ENCODE measurements around the gene LYST.
"Not testable (repeated sequence)": the region's sequence is repeated elsewhere in the genome, so short reads cannot be mapped to it uniquely, and the experiment has no call there.

LYST gene

DNA sequence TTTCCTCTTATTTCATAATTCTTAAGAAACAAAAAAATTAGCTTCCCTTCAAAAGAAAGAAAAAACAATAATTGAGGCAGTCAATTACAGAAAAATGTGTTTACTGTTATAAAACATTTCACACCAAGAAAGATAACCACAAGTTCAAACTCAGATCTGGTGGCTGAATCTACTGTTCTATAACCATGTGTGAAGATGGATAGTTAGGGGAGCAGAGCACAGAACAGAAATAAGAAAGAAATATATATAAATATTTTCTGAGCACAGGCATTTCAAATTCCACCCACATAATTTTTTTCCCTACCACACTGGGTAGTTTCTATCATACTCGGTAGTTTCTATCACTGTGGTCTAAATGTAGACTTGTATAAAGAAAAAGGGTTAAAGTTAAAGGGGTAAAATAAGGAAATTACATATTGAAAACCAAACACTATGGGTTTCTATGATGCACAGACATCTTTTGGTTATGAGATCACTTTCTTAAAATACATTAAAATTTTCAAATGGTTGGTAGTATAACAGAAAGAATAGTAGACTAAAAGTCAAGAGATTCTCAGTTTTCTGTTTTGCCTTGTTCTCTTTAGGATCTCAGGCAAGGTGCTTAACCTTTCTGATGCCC lies 10.8 kb downstream of the LYST start:
- DNase-seq, result no peak

DNA sequence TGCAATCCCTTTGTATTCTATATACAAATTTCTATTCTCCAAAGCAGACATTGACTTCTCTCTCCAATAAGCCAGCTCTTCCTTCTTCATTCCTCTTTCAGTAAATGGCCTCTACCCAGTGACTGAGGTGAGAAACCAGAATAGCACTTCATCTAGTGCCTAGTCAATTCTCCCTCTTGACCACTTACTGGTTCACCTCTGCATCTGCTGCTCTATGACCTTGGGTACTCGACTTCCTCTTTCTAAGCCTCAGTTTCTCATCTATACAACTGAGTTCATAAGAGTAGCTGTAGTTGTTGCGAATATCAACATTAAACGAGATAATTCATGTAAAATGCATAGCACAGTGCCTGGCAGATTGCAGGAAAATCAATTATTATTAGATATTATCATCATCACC lies 12.4 kb downstream of the LYST start:
- DNase-seq, result no peak

DNA sequence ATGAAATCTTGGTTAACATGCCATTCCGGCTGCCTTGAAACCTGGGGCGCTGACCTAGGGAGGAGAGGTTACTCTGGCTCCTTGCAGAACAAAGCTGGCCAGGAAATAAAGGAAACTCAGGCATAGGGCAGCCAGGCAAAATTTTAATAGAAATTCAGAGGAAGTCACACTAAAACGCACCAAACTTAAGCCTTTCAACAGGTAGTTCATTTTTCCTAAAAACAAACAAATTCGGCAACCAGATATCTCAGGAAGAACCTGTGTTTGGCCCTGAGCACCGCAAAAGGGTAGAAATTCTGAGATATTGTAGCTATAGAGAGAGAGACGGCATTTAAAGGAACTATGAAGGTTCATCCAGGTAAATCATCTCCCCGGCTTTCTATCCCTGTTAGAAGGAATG lies 13.1 kb downstream of the LYST start:
- DNase-seq, result no peak

DNA sequence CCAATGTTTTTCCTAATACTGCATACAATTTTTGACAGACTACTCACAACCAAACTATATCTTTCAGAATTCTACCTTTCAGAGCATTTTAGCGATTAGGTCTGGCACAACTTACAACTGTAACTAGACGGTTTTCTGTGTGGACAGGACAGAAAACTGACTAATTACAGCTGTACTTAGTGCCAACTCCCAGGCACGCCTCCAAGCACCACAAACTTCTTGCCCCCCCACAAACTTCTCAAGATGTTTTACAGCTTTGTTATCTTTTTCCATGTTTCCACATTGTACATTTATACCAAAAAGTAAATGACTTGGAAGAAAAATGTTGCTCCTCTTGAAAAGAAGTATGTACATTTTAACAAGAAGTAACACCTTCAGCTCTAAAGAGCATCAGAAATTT lies 13.8 kb downstream of the LYST start:
- no peak for DNase-seq

DNA sequence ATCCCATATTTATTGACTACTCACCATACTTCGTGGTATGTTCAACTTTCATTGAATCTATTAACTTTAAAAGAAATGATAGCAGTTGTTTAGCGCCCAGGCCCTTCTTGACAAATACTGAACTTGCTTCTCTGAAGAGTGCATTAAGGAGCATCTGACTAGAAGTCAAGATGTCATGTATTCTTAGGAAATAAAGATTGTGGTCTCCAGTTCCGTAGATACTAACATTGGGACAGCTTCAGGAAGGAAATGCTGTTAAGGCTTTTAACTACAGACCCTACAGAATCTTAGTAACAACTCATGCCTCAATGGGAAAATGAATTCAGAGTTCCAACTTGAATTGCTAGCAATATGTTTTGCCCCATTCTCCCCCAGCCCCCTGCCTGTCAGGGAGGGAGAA lies 14.8 kb downstream of the LYST start:
- no peak for DNase-seq

DNA sequence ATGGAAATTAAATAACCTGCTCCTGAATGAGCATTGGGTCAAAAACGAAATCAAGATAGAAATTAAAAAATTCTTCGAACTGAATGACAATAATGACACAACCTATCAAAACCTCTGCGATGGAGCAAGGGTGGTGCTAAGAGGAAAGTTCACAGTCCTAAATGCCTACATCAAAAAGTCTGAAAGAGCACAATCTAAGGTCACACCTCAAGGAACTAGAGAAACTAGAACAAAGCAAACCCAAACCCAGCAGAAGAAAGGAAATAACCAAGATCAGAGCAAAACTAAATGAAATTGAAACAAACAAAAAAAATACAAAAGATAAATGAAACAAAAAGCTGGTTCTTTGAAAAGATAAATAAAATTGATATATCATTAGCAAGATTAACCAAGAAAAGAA lies 18.5 kb downstream of the LYST start:
- DNase-seq, result not testable (repeated sequence)

DNA sequence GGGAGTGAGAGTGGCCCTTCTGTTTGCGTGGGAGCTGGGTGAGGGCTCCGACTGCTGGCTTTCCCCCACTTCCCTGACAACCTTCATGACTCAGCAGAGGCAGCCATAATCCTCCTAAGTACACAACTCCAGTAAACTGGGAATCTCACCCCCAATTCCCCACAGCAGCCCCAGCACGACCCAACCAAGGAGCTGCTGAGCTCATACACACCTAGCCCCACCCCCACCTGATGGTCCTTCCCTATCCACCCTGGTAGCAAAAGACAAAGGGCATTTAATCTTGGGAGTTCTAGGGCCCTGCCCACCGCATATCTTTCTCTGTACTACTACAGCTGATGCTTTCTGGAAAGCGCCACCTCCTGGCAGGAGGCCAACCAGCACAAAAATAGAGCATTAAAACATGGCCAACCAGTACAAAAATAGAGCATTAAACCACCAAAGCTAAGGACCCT lies 21.0 kb downstream of the LYST start:
- DNase-seq, result not testable (repeated sequence)

DNA sequence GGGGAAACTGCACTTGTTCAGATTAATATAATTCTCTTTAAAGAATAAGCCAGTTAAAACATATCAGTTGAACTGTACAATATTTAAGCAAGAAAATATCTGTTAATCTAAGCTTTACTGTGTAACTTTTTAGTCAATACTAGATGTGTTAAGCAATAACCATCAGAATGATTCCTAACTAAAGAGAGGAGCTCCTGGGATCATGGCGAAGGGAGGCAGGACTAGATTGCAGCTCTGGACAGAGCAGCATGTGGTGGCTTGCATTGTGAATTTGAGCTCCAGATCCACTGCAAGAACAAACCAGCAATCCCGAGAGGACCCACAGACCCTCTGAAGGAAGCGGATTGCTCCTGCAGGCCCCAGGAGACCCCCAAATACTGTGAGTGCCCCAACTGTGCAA lies 21.9 kb downstream of the LYST start:
- DNase-seq, result no peak

DNA sequence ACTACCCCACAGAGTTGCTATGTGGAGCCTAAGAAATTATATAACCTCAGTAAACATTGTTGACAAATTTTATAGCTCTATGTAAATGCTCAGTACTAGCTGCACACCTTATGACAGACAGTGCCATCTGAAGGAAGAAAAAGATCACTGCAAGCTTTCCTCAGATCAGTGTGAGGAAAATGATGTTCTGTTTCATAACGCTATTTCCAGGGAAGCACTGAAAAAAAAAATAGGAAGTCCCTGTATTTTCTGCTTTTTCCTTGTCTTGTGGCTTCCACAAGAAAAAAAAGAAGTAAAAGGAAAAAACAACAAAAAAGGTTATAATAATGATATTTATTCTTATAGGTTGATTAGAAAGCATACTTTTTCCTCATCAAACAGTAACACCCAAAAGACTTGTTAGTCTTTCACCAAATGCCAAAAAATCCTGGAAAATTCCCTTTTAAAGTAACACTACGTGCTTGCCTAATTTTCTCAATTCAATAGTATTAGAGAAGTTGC lies 23.2 kb downstream of the LYST start:
- DNase-seq, result no peak

DNA sequence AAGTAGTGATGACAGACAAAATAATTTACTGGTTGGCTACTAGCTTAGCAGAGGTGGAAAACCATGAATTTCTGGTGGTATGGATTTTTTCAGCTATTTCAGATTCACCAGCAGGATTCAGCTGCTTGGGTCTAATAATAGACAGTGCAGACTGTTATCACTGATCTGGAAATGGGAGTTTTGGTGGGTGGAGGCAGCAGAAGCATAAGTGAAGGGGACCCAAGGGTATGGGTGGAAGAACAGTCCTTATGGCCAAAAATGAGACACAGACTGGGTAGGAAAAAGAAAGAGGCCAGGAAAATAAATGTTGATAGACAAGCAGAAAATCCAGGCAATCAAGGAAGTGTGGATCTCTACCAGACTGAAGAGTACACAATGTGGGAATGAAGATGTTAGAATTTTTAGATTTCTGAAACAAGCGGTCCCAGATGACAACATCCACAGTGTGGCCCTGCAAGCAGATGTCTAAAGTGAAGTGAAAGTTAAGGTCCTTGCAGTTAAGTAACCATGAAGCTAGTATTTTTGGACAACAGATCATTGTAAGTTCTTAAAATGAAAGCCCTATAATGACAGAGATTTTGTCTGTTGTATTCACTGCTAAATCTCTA lies 24.7 kb downstream of the LYST start:
- DNase-seq, result no peak

DNA sequence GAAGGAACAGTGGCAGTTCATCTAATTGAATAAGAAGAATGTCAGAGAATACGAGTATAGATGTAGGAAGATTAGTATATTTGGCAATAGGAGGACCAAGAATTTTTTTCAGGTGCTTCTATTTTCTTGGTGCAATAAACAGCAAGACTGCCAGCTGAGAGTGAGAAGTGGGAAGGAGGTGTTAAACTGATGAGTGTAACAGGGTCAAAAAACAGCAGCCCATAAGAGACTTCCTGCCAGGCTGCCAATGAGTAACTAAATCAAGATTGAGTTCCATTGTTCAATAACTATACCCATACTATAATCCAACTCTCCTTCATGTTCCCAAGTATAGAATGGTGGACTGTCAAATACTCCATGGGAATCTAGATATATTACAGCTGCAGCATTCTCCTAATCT lies 28.7 kb downstream of the LYST start:
- DNase-seq, result no peak

DNA sequence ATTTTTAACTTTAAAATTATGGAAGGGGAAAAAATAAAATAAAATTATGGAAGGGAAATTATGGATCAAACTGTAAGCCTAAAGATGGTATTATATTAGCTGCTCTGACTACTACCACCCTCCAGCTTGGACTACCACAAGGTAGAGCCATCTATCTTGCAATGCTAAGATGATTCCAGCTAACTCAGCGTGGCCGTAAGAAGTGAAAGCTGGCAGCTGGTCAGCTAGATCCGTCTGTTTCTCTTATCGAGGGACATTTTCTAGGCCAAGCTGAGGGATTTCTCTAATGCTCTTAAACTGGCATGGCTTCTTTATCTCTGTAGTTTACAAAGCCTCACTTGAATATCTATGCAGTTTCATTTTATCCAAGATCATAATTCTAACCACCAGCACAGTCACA lies 31.5 kb downstream of the LYST start:
- DNase-seq, result no peak

DNA sequence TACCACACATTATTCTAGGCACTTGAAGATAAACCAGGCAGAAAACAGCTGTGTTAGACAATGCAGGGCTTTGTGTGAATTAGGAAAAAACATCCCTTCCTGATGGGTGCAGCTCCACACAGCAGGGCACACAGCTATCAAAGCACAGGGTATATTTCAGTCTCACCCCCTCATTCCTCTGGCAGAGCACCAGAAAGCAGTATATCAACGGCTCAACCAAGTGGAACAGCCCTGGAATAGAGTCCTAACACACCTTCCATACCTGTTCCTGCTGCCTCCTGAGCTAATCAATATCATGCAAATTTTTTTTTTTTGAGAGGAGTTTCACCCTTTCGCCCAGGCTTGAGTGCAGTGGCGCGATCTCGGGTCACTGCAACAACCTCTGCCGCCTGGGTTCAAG lies 32.1 kb downstream of the LYST start:
- DNase-seq, result no peak

DNA sequence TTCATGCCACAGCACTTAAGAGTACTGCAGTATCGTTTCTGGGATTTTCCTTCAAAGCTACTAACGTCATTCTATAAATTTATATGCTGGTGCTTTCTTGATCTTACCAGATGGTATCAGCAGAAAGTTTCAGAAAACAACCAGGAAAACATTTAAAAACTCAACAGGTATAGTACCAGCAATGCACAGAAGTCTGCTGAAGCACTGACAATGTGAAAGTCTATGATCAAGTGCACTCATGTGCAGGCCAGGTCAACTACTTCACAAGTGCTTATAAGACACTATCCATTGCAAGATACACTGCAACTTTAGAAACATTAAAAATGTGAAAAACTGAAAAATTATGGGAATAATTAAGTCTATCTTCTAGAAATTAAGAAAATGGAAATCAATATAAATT lies 34.7 kb downstream of the LYST start:
- no peak for DNase-seq

DNA sequence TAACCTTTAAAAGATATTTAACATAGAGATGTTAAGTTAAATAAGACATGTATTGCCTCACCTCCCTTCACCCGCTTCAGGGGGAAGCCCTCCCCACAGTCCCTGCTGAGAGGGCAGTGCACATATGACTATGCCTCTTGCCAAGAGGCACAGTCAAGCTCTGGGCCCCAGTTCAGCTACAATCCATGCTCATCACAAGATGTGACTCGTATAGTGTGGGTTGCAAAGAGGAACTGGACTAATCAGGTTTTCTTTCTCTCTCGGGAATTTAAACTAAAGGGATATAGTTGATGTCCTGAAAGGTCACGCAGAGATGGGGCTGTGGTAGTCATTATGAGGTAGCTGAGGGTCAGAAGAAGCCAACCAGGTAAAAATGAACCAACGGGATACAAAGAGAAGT lies 35.6 kb downstream of the LYST start:
- no peak for DNase-seq

DNA sequence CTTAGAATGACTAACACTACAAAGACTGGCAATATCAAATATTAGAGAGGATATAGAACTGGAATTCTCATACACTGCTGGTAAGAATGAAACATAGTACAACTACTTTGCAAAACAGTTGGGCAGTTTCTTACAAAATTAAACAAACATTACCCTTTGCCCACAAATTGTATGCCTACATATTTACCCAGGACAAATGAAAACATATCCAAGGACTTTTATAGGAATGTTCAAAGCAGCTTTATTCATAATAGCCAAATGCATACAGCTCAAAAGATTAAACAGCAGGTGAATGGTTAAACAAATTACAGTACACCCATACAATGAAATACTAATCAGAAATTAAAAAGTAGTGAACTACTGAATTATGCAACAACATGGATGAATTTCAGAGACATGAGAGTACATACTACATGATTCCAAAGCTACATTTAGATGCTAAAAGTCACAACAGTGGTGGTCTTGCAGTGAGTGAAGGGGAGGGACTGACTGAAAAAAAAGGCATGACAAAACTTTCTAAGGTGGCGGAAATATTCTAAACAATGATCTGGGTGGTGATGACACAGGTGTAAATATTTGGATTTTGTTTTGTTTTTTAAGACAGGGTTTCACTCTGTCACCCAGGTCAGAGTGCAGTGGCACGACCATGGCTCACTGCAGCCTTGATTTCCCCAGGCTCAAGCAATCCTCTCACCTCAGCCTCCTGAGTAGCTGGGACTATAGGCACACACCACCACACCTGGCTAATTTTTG lies 40.4 kb downstream of the LYST start:
- no peak for DNase-seq

DNA sequence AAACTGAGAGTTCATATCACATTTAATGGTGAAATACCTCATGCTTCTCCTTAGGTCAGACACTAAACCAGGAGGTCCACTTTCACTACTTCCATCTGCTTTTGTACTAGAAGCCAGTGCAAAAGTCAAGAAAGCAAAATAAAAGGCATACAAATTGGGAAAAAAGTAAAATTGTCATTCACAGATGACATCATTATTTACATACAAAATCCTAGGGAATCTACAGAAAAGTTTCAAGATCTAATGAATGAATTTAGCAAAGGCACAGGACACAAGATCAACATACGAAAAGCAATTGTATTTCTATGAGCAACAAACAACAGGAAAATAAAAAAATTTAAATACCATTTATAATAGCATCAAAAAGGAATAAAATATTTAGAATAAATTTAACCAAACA lies 41.5 kb downstream of the LYST start:
- DNase-seq, result no peak

DNA sequence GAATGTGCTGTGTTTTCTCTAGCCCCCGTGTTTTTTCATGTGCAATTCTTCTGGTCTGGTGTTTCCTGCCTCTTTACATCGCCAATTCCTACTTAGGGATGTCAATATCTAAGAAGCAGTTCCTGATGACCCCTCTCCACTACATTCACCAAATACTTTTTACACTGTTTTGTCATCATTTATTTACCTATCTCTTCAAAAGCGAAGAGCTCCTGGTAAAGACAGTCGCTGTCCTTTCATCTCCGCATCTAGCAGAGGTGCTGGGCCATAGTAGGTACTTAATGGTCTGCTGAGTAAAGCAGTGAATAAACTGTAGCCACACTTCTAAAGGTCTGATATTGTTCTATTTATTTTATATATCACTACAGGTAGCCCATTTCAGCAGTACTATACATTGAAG lies 43.0 kb downstream of the LYST start:
- no peak for DNase-seq

DNA sequence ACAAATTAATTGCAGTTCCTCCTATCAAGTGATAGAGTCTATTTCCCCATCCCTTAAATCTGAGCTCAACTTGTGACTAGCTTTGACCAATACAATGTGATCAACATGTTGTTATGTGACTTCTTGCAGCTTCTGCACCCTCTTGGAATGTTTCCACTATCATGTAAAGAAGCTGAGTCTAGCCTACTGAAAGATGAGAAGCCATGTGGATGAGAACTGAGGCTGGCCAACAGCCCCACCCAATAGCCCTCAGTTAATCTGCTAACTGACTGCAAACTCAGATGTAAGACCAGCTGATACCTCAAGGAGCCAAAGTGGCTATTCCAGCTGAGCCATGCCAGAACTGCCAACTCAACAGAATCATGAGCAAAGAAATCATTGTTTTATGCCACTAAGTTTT lies 44.0 kb downstream of the LYST start:
- DNase-seq, result no peak

DNA sequence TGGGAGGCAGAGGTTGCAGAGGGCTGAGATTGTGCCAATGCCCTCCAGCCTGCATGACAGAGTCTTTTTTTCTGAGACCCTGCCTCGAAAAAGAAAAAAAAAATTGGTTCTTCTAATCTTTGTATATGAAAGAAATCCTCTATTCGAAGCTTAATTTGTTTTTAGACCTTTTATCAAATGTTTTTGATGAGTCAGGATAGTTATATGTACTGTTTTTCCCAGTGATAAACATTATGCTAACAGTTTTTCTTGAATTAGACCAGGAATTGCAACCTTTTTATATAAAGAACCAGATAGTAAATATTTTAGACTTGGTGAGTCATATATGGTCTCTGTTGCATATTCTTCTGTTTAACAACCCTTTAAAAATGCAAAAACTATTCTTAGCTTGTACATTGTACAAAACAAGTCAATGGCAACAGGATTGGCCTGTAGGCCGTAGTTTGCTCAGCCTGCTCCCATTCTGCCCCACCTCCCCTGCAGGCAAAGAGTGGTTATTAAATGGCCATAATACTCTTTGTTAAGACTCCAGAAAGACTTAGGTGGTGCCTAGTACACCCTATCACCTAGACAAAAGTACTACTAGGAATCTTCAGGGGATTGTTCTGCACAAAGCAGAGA lies 45.2 kb downstream of the LYST start:
- DNase-seq, result no peak

DNA sequence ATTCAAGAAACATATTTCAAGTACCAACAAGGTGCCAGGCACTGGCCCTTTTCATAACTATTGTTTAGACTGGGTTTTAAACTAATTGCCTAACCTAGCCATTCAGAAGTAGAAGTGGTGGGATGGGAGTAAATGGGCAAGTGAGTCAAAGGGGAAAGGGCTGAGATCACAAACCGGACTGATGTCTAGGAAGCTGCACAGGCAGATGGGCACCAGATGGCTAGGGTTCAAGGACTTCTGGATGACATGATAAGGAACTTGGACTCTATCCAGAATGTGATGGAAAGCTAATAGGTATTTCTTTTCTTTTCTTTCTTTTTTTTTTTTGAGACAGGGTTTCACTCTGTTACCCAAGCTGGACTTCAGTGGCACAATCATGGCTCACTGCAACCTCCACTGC lies 46.6 kb downstream of the LYST start:
- DNase-seq, result no peak

DNA sequence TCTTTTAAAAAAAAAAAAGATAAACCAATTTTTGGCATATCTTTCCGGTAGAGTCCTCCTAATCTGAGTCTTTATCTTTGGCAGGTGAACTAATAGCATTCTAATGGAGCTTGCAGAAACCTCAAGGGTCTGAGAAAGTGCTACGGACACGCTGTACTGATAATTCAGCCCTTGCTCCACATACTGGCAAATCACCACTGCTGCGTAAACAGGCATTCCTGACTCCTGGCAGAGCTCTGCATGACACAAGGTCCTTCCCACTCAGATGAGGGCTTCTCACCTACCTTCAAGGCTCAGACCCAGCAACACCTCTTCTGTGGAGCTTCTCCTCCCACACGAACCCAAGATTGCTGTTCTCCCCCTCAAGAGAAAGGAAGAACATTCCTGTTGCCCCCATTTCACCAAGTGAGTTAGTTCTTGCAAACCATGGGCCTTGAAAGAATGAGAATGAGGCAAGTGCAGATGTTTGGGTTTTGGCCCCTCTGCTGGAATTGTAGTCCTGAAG lies 48.0 kb downstream of the LYST start:
- DNase-seq, result no peak

DNA sequence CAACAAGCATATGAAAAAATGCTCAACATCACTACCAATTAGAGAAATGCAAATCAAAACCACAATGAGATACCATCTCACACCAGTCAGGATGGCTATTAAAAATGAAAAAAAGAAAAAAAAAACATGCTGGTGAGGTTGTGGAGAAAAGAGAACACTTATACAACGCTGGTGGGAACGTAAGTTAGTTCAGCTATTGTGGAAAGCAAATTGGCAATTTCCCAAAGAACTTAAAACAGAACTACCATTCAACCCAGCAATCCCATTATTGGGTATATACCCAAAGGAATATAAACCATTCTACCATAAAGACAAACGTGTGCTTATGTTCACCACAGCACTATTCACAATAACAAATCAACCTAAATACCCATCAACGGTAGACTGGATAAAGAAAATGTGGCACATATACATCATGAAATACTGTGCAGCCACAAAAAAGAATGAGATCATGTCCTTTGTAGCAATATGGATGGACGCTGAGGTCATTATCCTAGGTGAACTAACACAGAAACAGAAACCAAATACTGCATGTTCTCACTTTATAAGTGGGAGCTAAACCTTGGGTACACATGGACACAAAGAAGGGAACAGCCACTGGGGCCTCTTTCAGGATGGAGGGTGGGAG lies 49.5 kb downstream of the LYST start:
- no peak for DNase-seq
